K562 (cell line): Measurements from ENCODE around the gene POU2AF2. TPM values are rescaled to one million over a fixed set of nuclear protein-coding genes. Genes with fewer than 3 reads are reported as not detected.

Experiments used
- ATAC-seq: fragments of 200-7000 bp; cut with Tn5 transposase; 3 replicates; pipeline ENCODE4 v1.9.1; 2020; ENCODE audit warnings: moderate library complexity
- BruUV-seq: library from RNA; stranded (reverse); fragments of 400-500 nt; replicated peaks from 2 replicates; lab custom pipeline; 2021; lab: Mats Ljungman, UMichigan
- CTCF ChIA-PET: fragments of 300-600 bp; formaldehyde crosslinking; extraction: SDS; loops from one replicate; lab custom pipeline; 2021; ENCODE audit warnings: low intra/inter-chr PET ratio; lab: Yijun Ruan, JAX
- POLR2A ChIA-PET: fragments of 300-600, 350-650 bp; sonication (Branson Sonifier 250); formaldehyde crosslinking; extraction: SDS; loops from one replicate; lab custom pipeline; 2021; ENCODE audit warnings: antibody characterized with exemption, inconsistent platforms; lab: Yijun Ruan, JAX
- DNase-seq, 4 experiments: peaks; one replicate each; pipeline versions ENCODE4 v3.0.0 to v3.0.0-alpha.2; 2011 to 2018; ENCODE audit warnings: low spot score in 3 of 4, mixed read lengths in 3 of 4; ENCODE audit errors: extremely low read depth in 1 of 4
- FAIRE-seq: peaks from 2 replicates; lab custom pipeline; 2011; peaks lifted over from hg19 to GRCh38; lab: Jason Lieb, UNC
- H2AFZ ChIP-seq: 2 replicates; pipeline ENCODE4 v1.6.0; 2011; ENCODE audit warnings: low read depth, low read length, control low read depth, inconsistent platforms
- H3K27ac ChIP-seq: fragments of 200-600 bp; 3 replicates; pipeline ENCODE4 v1.8.0; 2011; ENCODE audit warnings: low read depth, mild to moderate bottlenecking, control low read depth, inconsistent platforms, low read length, moderate library complexity, mixed read lengths; ENCODE audit errors: extremely low read depth
- H3K27me3 ChIP-seq, 2 experiments: fragments of 300-600 bp in 1 of 2; 2 replicates in 1 of 2; 3 replicates in 1 of 2; pipeline versions ENCODE4 v1.6.0 to v1.8.0; 2011; ENCODE audit warnings: inconsistent platforms in 2 of 2, low read length in 2 of 2, mild to moderate bottlenecking in 1 of 2, mixed read lengths in 1 of 2, moderate library complexity in 1 of 2; ENCODE audit not compliant: control insufficient read depth in 2 of 2, insufficient read depth in 2 of 2
- H3K36me3 ChIP-seq: fragments of 300-600 bp; 3 replicates; pipeline ENCODE4 v1.8.0; 2011; ENCODE audit warnings: mild to moderate bottlenecking, low read length, inconsistent platforms; ENCODE audit not compliant: control insufficient read depth, insufficient read depth
- H3K4me1 ChIP-seq, 2 experiments: fragments of 200-600 bp in 1 of 2; replicated peaks in 1 of 2; 2 replicates in 1 of 2; 3 replicates in 1 of 2; pipeline versions ENCODE4 v1.5.1 to v1.8.0; 2011; ENCODE audit warnings: inconsistent platforms in 2 of 2, low read length in 2 of 2, mild to moderate bottlenecking in 1 of 2, mixed read lengths in 1 of 2, moderate library complexity in 1 of 2; ENCODE audit not compliant: control insufficient read depth in 2 of 2, insufficient read depth in 2 of 2
- H3K4me2 ChIP-seq: 2 replicates; pipeline ENCODE4 v1.6.1; 2011; ENCODE audit warnings: low read length, control low read depth, inconsistent platforms, mixed read lengths; ENCODE audit not compliant: insufficient read depth
- H3K4me3 ChIP-seq: fragments of 200-600 bp; sonication (generic), shearing (Covaris generic); 2 replicates; pipeline ENCODE4 v1.5.1; 2016; ENCODE audit warnings: control low read depth, inconsistent platforms
- H3K79me2 ChIP-seq: fragments of 200-600 bp; 3 replicates; pipeline ENCODE4 v1.8.0; 2011; ENCODE audit warnings: low read length, inconsistent platforms; ENCODE audit not compliant: control insufficient read depth, insufficient read depth
- H3K9ac ChIP-seq, 2 experiments: 2 replicates each; pipeline versions ENCODE4 v1.6.0 to v1.6.1; 2011; ENCODE audit warnings: low read depth in 2 of 2, low read length in 2 of 2, control low read depth in 1 of 2, inconsistent platforms in 1 of 2, mild to moderate bottlenecking in 1 of 2, mixed read lengths in 1 of 2; ENCODE audit not compliant: insufficient read depth in 1 of 2
- H3K9me1 ChIP-seq: one replicate; pipeline ENCODE4 v1.6.0; 2011; ENCODE audit warnings: inconsistent platforms, mild to moderate bottlenecking, low read length, moderate library complexity; ENCODE audit not compliant: control insufficient read depth, insufficient read depth
- H3K9me3 ChIP-seq: replicated peaks from 2 replicates; pipeline ENCODE4 v1.5.1; 2011; ENCODE audit warnings: low read depth, low read length, inconsistent platforms; ENCODE audit not compliant: control insufficient read depth, insufficient read depth
- H4K20me1 ChIP-seq: replicated peaks from 2 replicates; pipeline ENCODE4 v1.6.1; 2011; ENCODE audit warnings: low read length, inconsistent platforms, mixed read lengths; ENCODE audit not compliant: control insufficient read depth, insufficient read depth
- ILK ChIP-seq: fragments of 450-650 bp; IDR thresholded peaks from 2 replicates; pipeline ENCODE4 v1.6.1; 2016; ENCODE audit warnings: missing genetic modification characterization, low read depth, mild to moderate bottlenecking, missing compliant biosample characterization, moderate library complexity, borderline replicate concordance
- THAP12 ChIP-seq: fragments of 250-450 bp; sonication (Bioruptor Pico); IDR thresholded peaks from 2 replicates; pipeline ENCODE4 v1.9.0; 2021; ENCODE audit warnings: mild to moderate bottlenecking, inconsistent platforms
- ZEB2 ChIP-seq: fragments of 450-650 bp; IDR thresholded peaks from 2 replicates; pipeline ENCODE4 v1.6.1; 2016
- WGBS: fragments of 100-300 bp; shearing (Covaris generic); methylation state at CpG from one replicate; pipeline ENCODE4 v1.1.6; 2016; ENCODE audit warnings: low coverage, mixed read lengths; ENCODE audit not compliant: insufficient coverage; ENCODE audit errors: missing lambda C conversion rate; 5-methylcytosine and 5-hydroxymethylcytosine counted together
- in situ Hi-C: fragments of 300-500 bp; cut with MboI; formaldehyde crosslinking; loops from 4 replicates; pipeline ENCODE4 v1.15.0; 2018; ENCODE audit warnings: inconsistent platforms, mixed read lengths
- intact Hi-C: fragments of 100-400 bp; cut with micrococcal nuclease; formaldehyde crosslinking; loops from 2 replicates; pipeline ENCODE4 v1.14.2; 2022
- polyA plus RNA-seq, 8 experiments: library from polyadenylated mRNA; depleted of rRNA in 4 of 8; stranded (reverse) in 5 of 8; unstranded in 3 of 8; fragments of >200 nt; fragmentation: Nextera tagmentation in 2 of 8; fragmentation: Illumina TruSeq in 1 of 8; extraction: Ambion mirVana in 2 of 8; extraction: Trizol in 1 of 8; gene quantifications; 2 replicates each; pipeline versions ENCODE4 v1.2.1 to v1.2.3, GENCODE V29; 2011 to 2014; ENCODE audit warnings: inconsistent platforms in 1 of 8, missing spikeins in 1 of 8
- total RNA-seq, 7 experiments: library from RNA; depleted of rRNA in 6 of 7; stranded (reverse); fragments of >200 nt in 6 of 7; fragmentation: Illumina TruSeq in 2 of 7; extraction: Trizol in 2 of 7; gene quantifications; 2 replicates each; pipeline versions ENCODE4 v1.2.1 to v1.2.3, GENCODE V29; 2011 to 2021; ENCODE audit warnings: low replicate concordance in 1 of 7

Gene POU2AF2
- total and polyA plus RNA-seq, 9 of the 15 experiments (the other 6 are each of a cell fraction or from before 2014, with no cell fraction given), result not detected

GRCh38 chr11:111335549-111335948, 90.0 kb downstream of the POU2AF2 start:
- H3K27ac ChIP-seq, result no peak overlapping the region
- no peak for TF ChIP-seq ZEB2
- no peak for TF ChIP-seq ILK (tag)
- TF ChIP-seq THAP12 (CRISPR knock-in tag), result no peak
- TF ChIP-seq, all 486 proteins: peak for 0
- POLR2A ChIA-PET, result no interaction called here
- WGBS, result 0% methylated on average over 6 of the region's 6 CpGs
- Histone ChIP-seq H3K79me2 (no peaks in the 10 kb centered on the region), H3K36me3 (no peaks in the 10 kb centered on the region), H2AFZ (no peak overlapping the region), H3K9me1 (no peaks in the 10 kb centered on the region), H3K9ac (no peak overlapping the region), H3K9me3 (no peaks in the 10 kb centered on the region), H3K4me1 (no peaks in the 10 kb centered on the region), H3K27me3 (no peaks in the 10 kb centered on the region), H4K20me1 (no peaks in the 10 kb centered on the region), H3K4me3 (no peak overlapping the region), H3K4me2 (no peak overlapping the region)
- in situ Hi-C loops (no loop called here), intact Hi-C loops (no loop called here)
- ATAC-seq (no peak), DNase-seq (no peak), FAIRE-seq (no peak)
- BruUV-seq, result no TSS peak
- CTCF ChIA-PET, result no interaction called here

Other genes starting within 250 kb of the POU2AF2 start
- gene POU2AF3, start 52.8 kb downstream of the POU2AF2 start, total RNA-seq (2014; rRNA removed), result not detected in 2 replicates
- gene POU2AF3, start 52.8 kb downstream of the POU2AF2 start, total RNA-seq (2014; rRNA removed; fragmentation: Illumina TruSeq; extraction: Trizol), result not detected in 2 replicates
- gene POU2AF3, start 52.8 kb downstream of the POU2AF2 start, total RNA-seq (2015; rRNA removed; fragmentation: Illumina TruSeq; extraction: Trizol), result not detected in 2 replicates
- not detected in 2 replicates for gene POU2AF3, start 52.8 kb downstream of the POU2AF2 start, total RNA-seq (2021)
- not detected in 2 replicates for gene POU2AF3, start 52.8 kb downstream of the POU2AF2 start, polyA plus RNA-seq (2011; rRNA removed)
- not detected in 2 replicates for gene POU2AF3, start 52.8 kb downstream of the POU2AF2 start, polyA plus RNA-seq (2014; fragmentation: Illumina TruSeq; extraction: Trizol)
- gene POU2AF3, start 52.8 kb downstream of the POU2AF2 start, polyA plus RNA-seq (2014; fragmentation: Nextera tagmentation; extraction: Ambion mirVana), result not detected
- not detected in 2 replicates for gene POU2AF3, start 52.8 kb downstream of the POU2AF2 start, polyA plus RNA-seq (2014; rRNA removed)
- gene POU2AF1, start 133.6 kb downstream of the POU2AF2 start, total RNA-seq (2014; rRNA removed), result not detected in 2 replicates
- not detected in 2 replicates for gene POU2AF1, start 133.6 kb downstream of the POU2AF2 start, total RNA-seq (2014; rRNA removed; fragmentation: Illumina TruSeq; extraction: Trizol)
- gene POU2AF1, start 133.6 kb downstream of the POU2AF2 start, total RNA-seq (2015; rRNA removed; fragmentation: Illumina TruSeq; extraction: Trizol), result not detected in 2 replicates
- gene POU2AF1, start 133.6 kb downstream of the POU2AF2 start, total RNA-seq (2021), result 0.09 and 0.16 TPM in 2 replicates
- gene POU2AF1, start 133.6 kb downstream of the POU2AF2 start, polyA plus RNA-seq (2011; rRNA removed), result not detected in 2 replicates
- not detected in 2 replicates for gene POU2AF1, start 133.6 kb downstream of the POU2AF2 start, polyA plus RNA-seq (2014; fragmentation: Illumina TruSeq; extraction: Trizol)
- not detected for gene POU2AF1, start 133.6 kb downstream of the POU2AF2 start, polyA plus RNA-seq (2014; fragmentation: Nextera tagmentation; extraction: Ambion mirVana)
- gene POU2AF1, start 133.6 kb downstream of the POU2AF2 start, polyA plus RNA-seq (2014; rRNA removed), result not detected in 2 replicates